NB4 (cell line): ENCODE measurements around the gene SLC16A11.

Experiments used
- POLR2A ChIP-seq: IDR thresholded peaks from 2 replicates; pipeline ENCODE4 v1.6.1; 2011; ENCODE audit warnings: mild to moderate bottlenecking; ENCODE audit not compliant: insufficient read length; ENCODE audit errors: extremely low read depth
- TF ChIP-seq, protein P1 (sequence below): IDR thresholded peaks from one replicate; pipeline ENCODE4 v1.5.1; 2012; ENCODE audit warnings: low read depth, low read length

DNA sequence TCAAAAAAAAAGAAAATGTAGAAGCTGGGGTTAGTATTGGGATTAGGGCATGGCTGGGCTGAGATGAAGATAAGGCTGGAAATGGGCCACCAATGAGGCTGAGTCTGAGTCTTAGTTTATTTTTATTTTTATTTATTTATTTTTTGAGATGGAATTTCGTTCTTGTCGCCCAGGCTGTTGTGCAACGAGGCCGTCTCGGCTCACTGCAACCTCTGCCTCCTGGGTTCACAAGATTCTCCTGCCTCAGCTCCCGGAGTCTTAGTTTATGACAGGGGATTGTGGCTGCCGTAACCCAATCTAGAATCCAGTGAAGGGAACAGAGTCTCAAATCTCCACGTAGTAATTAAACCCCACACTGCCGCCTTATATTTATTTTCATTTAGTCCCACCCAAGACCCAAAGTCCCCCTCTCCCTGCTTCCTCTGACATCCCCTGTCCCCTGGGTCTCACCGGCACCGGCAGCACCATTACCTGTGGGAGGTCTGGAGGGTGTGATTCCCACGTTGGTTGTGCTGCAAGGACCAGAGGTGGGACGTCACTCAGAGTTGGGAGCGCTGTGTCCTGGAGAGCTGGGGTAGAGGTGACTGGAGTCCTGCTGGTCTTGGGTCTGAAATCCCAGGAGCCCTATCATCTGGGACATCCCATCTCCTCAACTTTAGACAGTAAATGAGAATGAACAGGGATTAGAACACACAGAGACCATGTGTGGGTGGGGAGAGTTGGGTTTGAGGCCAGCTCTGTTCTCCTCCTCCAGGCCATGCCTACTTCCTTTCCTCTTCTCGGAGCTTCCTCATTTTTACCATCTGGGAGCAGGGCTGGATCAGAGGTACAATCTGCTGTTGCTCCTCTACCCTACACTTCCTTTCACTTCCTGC lies 35.9 kb upstream of the SLC16A11 start, which contains the start of gene CLEC10A:
- TF ChIP-seq POLR2A, result no peak
- TF ChIP-seq, protein P1, sequence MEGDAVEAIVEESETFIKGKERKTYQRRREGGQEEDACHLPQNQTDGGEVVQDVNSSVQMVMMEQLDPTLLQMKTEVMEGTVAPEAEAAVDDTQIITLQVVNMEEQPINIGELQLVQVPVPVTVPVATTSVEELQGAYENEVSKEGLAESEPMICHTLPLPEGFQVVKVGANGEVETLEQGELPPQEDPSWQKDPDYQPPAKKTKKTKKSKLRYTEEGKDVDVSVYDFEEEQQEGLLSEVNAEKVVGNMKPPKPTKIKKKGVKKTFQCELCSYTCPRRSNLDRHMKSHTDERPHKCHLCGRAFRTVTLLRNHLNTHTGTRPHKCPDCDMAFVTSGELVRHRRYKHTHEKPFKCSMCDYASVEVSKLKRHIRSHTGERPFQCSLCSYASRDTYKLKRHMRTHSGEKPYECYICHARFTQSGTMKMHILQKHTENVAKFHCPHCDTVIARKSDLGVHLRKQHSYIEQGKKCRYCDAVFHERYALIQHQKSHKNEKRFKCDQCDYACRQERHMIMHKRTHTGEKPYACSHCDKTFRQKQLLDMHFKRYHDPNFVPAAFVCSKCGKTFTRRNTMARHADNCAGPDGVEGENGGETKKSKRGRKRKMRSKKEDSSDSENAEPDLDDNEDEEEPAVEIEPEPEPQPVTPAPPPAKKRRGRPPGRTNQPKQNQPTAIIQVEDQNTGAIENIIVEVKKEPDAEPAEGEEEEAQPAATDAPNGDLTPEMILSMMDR, result no peak
